Bone marrow (tissue), 2 donors: Measurements from ENCODE around the gene BRD4.
A peak's percentile ranks its signal among the peaks of the same experiment; 100 is the strongest.
"Not testable (repeated sequence)": the region's sequence is repeated elsewhere in the genome, so short reads cannot be mapped to it uniquely, and the experiment has no call there.

Experiments used
- DNase-seq, 2 donors: peaks; one replicate each; lab custom pipeline; 2025; lab: John Stamatoyannopoulos, UW

Gene BRD4

DNA sequence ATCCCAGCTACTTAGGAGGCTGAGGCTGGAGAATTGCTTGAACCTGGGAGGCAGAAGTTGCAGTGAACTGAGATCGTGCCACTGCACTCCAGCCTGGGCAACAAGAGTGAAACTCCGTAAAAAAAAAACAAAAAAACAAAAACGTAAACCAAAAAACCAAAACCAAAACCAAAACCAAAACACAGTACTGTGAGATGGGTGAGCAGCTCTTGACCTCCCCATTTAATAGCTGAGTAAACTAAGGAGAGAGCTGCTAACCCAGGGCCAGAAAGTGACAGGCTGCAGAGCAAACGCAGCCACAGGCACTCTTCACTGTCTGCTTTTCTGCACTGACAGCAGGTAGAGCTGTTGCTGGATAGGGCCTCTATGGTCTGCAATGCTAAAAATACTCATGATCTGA is 27.7 kb upstream of the BRD4 start:
- not testable (repeated sequence) for DNase-seq

DNA sequence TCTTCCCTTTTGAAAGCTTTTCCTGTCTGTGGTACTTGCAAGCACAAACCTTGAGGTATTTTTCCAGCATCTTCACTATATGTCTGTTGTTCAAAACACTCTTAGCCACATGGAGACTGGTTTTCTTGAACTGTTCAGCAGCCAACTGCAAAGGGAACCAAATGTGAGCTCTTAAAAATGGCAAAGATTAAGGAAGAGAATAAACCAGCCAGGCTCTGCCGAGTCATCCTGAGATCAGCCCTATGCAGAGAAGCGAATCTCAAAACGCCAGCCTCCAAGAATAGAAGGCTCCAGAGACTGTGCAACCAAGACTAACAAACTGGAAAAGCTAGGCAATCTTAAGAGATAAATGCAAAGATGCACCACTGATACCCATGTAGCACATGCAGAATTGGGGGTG is 26.6 kb upstream of the BRD4 start:
- DNase-seq, result no peak

DNA sequence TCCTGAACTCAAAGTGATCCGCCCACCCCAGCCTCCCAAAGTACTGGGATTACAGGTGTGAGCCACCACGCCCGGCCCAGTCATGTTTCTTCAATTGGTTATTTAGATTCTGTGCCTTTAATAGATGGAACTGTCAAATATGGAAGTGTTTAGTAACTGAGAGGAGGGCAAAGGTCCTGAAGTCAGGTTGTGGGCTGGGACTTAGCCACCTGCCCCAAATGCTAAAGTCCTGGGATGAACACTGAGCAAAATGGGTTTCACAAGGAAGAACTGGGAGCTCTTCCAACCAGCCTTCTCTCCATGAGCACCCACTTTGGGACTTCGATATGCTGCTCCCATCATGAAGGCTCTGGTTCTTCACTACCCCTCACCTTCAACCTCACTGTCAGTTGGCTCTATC is 25.6 kb upstream of the BRD4 start:
- DNase-seq, result no peak

DNA sequence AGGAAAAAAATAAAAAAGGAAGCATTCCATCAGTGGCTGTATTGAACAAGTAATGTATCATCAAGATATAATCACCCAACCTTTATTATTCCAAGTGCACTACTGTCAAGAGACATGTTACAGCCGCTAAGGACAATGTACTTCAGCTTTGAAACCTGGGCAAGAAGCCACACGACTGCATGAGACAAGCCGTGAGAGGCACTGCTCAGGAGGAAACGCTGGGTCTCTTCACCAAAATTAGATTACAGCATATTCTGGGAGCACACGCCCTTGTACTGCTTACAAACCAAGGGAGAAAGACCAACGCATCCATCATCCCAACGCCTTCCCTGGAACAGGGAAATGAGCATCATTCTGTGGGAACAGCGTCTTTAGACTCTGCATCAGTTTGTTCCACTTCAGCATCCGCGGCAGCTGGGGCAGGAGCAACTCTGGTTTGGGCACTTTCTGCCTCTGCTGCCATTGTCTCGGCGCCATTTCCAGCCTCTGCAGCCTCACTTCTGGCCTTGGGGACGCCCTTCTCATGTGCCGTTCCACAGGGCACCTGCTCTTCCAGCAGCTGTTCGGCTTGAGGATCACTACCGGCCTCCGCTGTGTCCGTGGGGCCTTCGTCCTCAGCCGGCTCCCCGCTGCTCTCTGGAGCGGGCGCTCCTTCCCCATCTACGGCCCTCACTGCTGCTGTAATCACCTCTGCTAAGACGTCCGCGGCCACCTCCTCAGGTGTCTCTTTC is 22.4 kb upstream of the BRD4 start:
- no peak for DNase-seq

DNA sequence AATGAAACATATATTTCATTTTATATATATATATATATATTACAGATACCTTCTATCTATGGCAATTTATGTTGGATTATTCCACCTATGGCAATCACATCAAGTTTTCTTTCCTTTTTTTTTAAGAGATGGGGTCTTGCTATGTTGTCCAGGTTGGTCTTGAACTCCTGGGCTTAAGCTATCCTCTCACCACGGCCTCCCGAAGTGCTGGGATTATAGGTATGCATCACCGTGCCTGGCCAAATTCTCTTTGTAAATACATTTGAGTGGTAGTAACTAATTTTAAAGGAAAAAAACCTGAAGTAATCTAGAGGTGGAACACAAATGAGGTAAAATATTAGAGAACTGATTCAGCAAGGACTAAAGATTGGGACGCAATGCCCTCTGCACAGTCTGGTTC is 21.6 kb upstream of the BRD4 start:
- DNase-seq, result no peak

DNA sequence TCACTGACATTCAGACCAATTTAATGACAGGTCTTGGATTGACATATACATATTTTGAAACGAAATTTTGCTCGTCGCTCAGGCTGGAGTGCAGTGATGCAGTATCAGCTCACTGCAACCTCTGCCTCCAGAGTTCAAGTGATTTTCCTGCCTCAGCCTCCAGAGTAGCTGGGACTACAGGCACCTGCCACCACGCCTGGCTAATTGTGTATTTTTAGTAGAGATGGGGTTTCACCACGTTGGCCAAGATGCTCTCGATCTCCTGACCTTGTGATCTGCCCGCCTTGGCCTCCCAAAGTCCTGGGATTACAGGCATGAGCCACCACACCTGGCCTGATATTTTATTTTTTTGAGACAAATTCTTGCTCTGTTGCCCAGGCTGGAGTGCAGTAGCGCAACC is 20.2 kb upstream of the BRD4 start:
- not testable (repeated sequence) for DNase-seq

DNA sequence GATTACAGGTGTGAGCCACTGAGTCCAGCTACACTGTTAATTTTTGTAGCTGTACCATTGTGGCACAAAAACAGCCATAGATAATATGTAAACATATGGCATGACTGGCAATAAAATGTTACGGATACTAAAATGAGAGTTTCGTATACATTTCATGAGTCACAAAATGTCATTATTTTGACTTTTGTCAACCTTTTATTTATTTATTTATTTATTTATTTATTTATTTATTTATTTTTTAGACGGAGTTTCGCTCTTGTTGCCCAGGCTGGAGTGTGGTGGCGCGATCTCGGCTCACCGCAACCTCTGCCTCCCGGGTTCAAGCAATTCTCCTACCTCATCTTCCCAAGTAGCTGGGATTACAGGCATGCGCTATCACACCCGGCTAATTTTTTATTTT is 9.0 kb upstream of the BRD4 start:
- DNase-seq, result not testable (repeated sequence)

DNA sequence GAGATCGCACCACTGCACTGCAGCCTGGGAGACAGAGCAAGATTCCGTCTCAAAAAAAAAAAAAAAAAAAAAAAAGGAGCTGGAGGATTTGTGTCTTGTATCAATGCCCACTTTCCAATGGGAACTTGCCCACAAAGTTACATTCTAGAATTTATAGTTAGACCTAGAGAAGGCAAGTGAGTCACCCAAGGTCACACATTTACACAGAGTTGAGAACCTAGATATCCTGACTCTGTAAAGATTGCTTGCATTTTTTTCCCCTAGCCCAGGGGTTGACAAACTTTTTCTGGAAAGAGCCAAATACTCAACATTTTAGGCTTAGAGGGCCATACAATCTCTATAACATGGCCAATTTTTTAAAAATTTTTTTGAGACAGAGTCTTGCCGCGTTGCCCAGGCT is 7.7 kb upstream of the BRD4 start:
- DNase-seq, result no peak

DNA sequence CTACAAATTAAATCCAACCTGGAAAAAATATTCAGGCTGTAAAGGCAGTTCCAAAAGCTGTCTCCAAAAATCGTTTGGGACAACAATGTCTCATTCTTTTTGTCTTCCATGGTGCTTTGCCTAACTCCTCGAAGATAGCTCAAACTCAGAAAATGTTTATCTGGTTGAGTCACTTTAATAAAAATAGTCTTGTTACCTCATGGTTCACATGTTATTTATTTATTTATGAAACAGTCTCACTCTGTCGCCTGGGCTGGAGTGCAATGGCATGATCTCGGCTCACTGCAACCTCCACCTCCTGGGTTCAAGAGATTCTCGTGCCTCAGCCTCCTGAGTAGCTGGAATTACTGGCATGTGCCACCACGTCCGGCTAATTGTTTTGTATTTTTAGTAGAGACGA is 4.9 kb upstream of the BRD4 start:
- DNase-seq, result no peak

DNA sequence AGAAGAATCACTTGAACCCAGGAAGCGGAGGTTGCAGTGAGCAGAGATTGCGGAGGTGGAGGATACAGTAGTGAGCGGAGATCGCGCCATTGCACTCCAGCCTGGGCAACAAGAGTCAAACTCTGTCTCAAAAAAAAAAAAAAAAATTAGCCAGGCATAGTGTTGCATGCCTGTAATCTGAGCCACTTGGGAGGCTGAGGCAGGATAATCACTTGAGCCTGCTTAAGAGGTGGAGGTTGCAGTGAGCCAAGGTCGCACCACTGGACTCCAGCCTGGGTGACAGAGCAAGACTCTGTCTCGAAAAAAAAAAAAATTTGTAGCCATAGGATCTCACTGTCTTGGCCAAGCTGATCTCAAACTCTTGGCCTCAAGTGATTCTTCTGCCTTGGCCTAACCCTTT is 3.7 kb upstream of the BRD4 start:
- DNase-seq, result not testable (repeated sequence)

DNA sequence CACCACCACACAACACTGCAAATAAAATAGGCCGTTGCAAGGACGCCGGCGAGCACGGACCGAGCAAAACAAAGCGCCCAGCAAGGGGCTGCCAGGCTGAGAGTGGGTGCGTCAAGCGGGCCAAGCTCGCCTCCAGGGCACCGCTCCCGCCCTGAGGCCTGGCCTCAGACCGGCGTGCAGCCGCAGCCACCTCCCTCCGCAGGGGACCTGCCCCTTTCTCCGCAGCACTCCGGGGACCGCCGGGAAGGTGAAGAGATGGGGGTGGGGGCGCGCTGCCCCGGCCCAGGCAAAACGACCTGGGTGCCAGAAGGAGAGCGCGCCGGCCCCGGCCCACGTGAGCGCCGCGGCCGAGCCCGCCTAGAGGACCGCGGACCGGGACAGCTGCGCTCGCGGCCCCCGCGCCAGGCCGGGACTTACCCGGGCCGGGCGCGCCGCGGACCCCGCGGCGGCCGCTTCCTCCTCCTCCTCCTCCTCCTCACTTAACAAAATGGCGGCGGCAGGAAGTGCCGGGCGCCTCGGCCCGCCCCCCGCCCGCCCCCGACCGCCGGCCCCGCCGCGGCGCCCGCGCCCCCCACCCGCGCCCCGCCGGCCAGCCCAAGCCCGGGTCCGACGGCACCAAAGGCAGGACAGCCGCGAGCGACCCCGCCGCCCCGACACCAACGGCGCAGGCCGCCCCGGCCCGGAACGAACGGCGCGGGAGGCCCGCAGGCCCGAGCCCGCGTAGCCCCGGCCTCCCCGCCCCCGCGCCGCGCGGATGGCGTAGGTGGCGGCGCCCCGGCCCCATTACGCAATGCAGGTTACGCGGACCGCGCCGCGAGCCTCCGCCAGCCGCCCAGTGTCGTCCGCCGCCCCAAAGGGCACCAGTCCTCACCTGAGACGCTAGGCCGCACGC is 674 bp downstream of the BRD4 start:
- peak in 1 of 2 donors; percentile 43 for DNase-seq

DNA sequence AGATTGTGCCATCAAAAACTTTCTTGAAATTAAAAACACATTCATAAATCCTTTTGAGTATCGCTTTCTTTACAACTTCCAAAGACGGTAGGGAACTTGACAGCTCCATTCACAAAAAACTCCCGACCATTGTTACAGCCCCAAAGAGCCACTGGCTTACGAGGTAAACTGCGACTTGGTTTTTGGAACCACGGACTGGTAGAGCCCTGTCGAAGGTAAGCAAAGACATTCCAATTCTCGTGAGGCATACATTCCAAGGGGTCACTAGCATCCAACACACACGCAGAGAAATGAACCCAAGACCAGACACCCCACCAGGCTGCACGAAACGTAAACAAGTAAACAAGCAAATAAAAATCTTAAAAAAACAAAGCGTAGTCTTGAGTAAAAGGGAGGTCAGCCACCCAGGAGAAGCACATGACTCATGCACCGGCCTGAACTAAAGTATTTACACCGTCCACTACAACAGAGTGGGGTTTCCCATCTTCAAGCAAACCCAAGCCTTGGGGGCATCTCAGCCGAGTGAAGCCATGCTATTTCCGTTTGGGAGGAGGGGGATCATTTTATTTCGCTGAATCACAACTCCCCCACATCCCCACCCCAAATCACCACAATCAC is 1.4 kb downstream of the BRD4 start:
- DNase-seq, result peak in 1 of 2 donors; percentile 27

DNA sequence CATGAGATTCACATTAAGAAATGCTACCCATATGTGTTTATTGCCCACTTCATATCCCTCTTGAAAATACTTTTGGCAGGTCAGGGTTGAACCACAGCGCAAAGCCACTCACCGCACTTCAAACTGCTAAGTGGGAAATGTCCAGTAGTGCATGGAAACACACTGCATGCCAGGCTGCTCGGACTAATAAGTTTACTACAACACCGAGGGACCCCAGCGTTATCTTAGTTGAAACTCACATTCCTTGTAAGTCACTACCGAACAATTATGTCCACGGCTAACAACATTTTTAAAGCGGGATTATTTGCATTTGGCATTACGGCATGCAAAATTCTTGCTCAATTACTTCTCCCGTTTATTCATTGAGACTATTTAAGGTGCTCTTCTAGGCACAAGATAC is 4.0 kb downstream of the BRD4 start:
- no peak for DNase-seq

DNA sequence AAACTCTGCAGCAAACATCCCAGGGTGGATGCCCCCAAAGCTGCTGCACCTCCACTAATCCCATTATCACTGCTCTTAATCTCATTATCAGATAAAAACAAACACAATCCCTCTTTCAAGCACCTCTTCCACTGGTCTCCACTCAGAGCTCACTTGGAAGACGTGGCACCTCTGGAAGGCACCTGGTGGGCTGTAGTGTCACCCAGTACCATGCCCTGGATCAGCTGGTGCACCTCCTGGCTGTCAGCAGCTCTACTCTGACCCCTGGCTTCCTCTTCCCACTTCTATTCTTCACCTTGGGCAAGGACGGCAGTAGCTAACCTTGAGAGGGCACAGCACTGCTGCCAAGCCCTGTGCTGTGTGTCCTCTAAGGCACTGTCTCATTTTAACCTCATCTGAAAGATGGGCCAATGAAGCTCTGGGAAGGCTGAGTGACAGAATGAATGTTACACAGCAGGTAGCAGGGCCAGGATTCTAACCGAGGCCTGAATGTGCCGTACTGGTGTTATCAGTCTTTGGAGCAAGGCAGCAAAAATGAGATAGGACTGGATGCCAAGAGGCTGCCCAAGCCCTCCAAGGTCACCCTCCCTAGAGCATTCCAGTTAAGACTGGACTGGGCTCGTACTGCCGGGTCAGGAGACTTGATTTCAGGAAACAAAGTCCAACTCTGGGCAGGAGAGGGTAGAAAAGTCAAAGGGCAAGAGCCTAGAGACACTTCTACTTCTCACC is 7.4 kb downstream of the BRD4 start:
- no peak for DNase-seq

DNA sequence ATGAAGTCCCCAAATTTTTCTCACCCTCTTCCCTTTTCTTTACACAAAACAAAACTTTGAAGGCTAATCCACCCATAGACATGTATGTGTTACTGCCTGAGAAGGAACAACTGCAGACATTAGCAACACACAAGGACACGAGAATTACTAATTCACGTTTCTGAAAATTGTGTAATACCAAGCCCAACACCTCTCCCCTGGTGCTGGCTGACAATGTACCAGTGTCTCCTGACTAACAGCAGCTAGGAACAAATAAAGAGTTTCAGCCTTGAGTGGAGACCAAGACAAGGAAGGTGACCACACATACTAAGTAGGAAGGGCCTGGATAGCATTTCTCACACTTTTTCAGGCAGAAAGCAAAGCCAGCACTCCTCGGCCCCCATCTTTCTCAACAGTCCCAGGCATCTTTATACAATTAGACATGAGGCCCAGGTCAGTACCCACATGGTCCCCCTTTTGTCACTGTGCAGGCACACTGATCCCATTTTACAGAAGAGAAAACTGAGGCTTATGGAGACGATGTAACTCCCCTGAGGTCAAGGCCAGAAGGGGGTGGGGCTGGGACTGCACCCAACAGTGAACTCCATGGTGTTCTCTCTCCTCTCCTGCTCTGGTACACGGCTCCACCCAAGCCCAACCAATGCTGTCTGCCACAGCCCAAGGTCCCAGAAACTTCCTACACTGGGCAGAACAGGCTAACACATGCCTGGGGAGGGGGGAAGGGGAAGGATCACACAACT is 8.7 kb downstream of the BRD4 start:
- no peak for DNase-seq

DNA sequence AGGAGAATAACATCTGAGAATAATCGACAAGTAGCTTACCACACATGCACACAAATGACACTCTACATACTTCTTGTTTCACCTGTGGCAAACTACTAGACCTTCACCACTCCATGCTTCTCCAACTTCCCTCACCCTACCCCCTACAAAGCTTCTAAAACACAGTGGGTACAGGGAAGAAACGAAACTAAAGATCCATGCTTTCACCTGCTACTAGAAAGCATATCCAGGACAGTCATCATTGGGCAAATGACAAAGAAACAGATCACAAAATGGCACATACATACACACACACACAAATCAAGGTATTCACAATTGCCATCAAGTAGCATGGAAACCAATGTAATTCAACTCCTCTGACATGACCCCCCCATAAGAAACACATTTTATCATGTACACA is 10.6 kb downstream of the BRD4 start:
- no peak for DNase-seq

DNA sequence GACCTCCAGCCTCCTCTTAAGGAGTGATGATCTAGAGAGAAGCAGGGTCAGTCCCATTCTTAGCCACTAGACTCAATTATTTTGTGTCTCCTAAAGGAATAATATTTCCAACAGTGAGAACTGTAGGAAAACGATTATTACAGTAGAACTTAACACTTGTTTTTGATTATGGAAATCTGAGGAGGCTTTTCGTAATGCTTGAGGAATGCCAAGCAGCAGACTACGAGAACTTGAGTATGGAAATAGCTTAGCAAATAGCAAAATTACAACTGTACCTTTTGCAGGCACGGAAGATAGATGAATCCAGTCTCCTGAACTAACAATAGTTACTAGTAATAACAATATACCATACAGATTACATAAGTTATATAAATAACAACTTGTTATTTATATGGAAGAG is 12.2 kb downstream of the BRD4 start:
- DNase-seq, result no peak

DNA sequence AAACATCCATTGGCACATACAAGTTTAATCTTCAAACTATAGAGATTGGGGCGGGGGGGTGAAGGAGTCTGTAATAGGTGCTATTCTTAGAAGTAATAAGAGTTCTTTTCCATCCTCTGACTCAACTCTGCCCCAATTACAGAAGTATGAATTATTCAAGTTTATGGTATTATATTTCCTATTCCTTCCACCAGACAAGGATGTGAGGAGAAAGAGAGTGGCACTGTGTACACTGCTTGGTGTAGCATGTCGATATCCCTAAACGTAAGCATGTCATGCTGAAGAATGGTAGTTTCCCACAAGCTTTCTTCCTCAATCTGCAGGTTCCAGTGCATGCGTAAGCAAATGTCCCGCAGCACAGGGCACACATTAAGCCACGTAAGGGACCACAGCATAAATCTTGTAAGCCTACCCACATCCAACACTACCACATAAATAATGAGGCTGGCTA is 14.1 kb downstream of the BRD4 start:
- no peak for DNase-seq

DNA sequence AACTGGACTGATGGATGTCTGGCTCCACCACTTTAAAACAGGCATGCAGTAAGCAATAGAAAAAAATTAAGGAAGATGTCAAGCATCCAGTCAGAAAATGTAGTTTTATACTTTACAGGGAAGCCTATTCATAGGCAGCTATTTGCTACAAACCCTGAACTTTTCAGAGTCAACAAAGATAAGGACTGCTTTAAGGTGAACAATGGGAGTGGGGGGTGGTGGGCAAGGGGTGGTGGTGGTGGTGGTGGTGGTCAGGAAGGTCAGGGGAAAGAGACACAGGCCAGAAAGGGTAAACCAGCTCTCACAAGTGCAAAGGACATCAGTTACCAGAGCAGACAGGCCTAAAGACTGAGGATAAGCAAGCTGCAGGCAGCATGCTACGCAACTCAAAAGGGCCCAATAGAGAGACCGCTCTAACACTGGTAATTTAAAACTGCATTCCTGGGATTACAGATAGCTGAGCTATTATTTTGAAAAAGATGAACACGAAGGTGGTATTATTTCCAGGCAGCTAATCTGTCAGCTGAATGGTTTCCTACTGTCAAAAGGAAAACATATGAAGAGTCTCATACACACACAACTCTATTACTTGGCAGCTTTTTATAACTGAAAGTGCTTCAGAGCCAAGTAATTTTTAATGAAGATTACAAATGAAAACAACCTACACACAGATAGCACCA is 14.8 kb downstream of the BRD4 start:
- DNase-seq, result no peak

DNA sequence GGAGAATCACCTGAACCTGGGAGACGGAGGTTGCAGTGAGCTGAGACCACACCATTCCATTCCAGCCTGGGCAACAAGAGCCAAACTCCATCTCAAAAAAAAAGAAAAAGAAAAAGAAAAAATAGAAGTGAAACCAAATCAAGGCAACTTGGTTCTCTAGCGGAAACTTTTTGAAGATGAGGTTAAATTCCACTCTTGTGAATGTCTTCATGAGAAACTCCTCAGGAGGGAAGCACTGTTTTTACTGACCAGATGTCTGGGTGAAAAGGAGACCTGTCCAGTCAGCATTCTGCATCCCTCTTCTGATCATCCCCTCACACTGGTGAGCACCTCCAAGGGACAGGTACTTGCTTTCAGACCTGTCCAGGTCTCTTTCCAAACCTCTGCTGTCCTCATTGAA is 15.8 kb downstream of the BRD4 start:
- no peak for DNase-seq

DNA sequence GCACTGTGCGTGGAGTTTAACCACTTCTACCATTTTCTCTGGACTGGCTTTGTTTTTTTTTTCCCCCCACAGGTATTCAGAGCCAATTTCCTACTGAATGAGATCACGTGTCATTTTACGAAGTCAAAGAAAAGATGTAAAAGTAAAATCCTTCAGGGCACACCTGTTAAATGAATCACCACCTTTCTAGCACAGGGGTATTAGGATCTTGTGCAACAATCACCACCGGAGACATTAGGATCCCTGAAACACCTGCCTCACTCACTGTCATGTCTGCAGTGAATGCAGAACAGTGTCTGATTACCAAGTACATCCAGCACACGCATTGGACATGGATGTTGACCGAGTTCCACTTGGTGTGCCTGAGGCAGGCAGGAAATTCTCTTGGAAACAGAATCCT is 17.2 kb downstream of the BRD4 start:
- no peak for DNase-seq
